Endothelial cell of umbilical vein (primary cell): Measurements from ENCODE around the gene TPT1. TPM values are rescaled to one million over a fixed set of nuclear protein-coding genes. Genes with fewer than 3 reads are reported as not detected.

Experiments used
- BruUV-seq: library from RNA; stranded (reverse); fragments of 400-500 nt; replicated peaks from 2 replicates; lab custom pipeline; 2021; lab: Mats Ljungman, UMichigan
- CTCF ChIA-PET: fragments of 300-600, 350-600 bp; sonication (Branson Sonifier 250); formaldehyde crosslinking; loops from one replicate; lab custom pipeline; 2021; ENCODE audit warnings: antibody characterized with exemption, inconsistent platforms; lab: Charles Lee
- POLR2A ChIA-PET: fragments of 300-600, 350-600 bp; sonication (Branson Sonifier 250); formaldehyde crosslinking; loops from one replicate; lab custom pipeline; 2021; ENCODE audit warnings: antibody characterized with exemption, inconsistent platforms; lab: Charles Lee
- DNase-seq: peaks from one replicate; pipeline ENCODE4 v3.0.0-alpha.2; 2011; ENCODE audit warnings: low read depth, low spot score
- FAIRE-seq: peaks from 2 replicates; lab custom pipeline; 2011; peaks lifted over from hg19 to GRCh38; lab: Jason Lieb, UNC
- H2AFZ ChIP-seq: 2 replicates; pipeline ENCODE4 v1.6.0; 2012; ENCODE audit warnings: low read depth, low read length, control low read depth, inconsistent platforms
- H3K27ac ChIP-seq: 2 replicates; pipeline ENCODE4 v1.5.1; 2011; ENCODE audit warnings: low read depth, mild to moderate bottlenecking, control low read depth, low read length, moderate library complexity; ENCODE audit not compliant: insufficient read depth
- H3K27me3 ChIP-seq, 2 experiments: 2 replicates each; pipeline versions ENCODE4 v1.6.0 to v1.6.1; 2011; ENCODE audit warnings: low read length in 2 of 2, mixed read lengths in 1 of 2; ENCODE audit not compliant: control insufficient read depth in 2 of 2, insufficient read depth in 2 of 2
- H3K36me3 ChIP-seq, 2 experiments: 2 replicates in 1 of 2; 3 replicates in 1 of 2; pipeline ENCODE4 v1.5.1; 2011; ENCODE audit warnings: low read length in 2 of 2, mild to moderate bottlenecking in 1 of 2, moderate library complexity in 1 of 2; ENCODE audit not compliant: control insufficient read depth in 2 of 2, insufficient read depth in 2 of 2; ENCODE audit errors: extremely low read depth in 1 of 2
- H3K4me1 ChIP-seq: 3 replicates; pipeline ENCODE4 v1.5.1; 2011; ENCODE audit warnings: mild to moderate bottlenecking, low read length; ENCODE audit not compliant: control insufficient read depth, insufficient read depth; ENCODE audit errors: extremely low read depth
- H3K4me2 ChIP-seq: 2 replicates; pipeline ENCODE4 v1.6.1; 2011; ENCODE audit warnings: low read length, control low read depth, mixed read lengths; ENCODE audit not compliant: insufficient read depth
- H3K4me3 ChIP-seq, 3 experiments: fragments of 200-600 bp in 1 of 3; sonication (generic), shearing (Covaris generic) in 1 of 3; replicated peaks in 1 of 3; 2 replicates each; pipeline ENCODE4 v1.5.1; 2011 to 2016; ENCODE audit warnings: control low read depth in 3 of 3, low read length in 3 of 3, mild to moderate bottlenecking in 2 of 3, inconsistent platforms in 1 of 3, low read depth in 1 of 3, moderate library complexity in 1 of 3; ENCODE audit not compliant: insufficient read depth in 1 of 3
- H3K79me2 ChIP-seq: 2 replicates; pipeline ENCODE4 v1.6.0; 2012; ENCODE audit warnings: low read length, inconsistent platforms; ENCODE audit not compliant: control insufficient read depth, insufficient read depth
- H3K9ac ChIP-seq: replicated peaks from 2 replicates; pipeline ENCODE3; 2011; ENCODE audit warnings: low read length, control low read depth; ENCODE audit not compliant: insufficient read depth; ENCODE audit errors: extremely low read depth
- H3K9me1 ChIP-seq: replicated peaks from 3 replicates; pipeline ENCODE4 v1.6.0; 2011; ENCODE audit warnings: mild to moderate bottlenecking, low read length; ENCODE audit not compliant: control insufficient read depth, insufficient read depth; ENCODE audit errors: extremely low read depth
- H3K9me3 ChIP-seq: replicated peaks from 2 replicates; pipeline ENCODE4 v1.5.1; 2012; ENCODE audit warnings: low read length, inconsistent platforms; ENCODE audit not compliant: control insufficient read depth, insufficient read depth
- H4K20me1 ChIP-seq: replicated peaks from 2 replicates; pipeline ENCODE3; 2011; ENCODE audit warnings: mild to moderate bottlenecking, low read length; ENCODE audit not compliant: control insufficient read depth, insufficient read depth; ENCODE audit errors: extremely low read depth
- CTCF ChIP-seq, 2 donors: IDR thresholded peaks; 1 replicate in 1 of 2; 2 replicates in 1 of 2; pipeline ENCODE4 v1.5.1; 2011; ENCODE audit warnings: low read length in 2 of 2, mild to moderate bottlenecking in 2 of 2, moderate library complexity in 2 of 2, control low read depth in 1 of 2, inconsistent platforms in 1 of 2, low read depth in 1 of 2; ENCODE audit not compliant: insufficient read depth in 1 of 2; ENCODE audit errors: extremely low read depth in 1 of 2
- EZH2 ChIP-seq: IDR thresholded peaks from 2 replicates; pipeline ENCODE4 v1.6.1; 2012; ENCODE audit warnings: borderline replicate concordance, low read depth, mild to moderate bottlenecking, moderate library complexity, low read length, inconsistent platforms; ENCODE audit not compliant: severe bottlenecking
- FOS ChIP-seq: IDR thresholded peaks from 2 replicates; pipeline ENCODE4 v1.6.1; 2011; ENCODE audit warnings: mild to moderate bottlenecking, low read length, moderate library complexity, borderline replicate concordance; ENCODE audit not compliant: insufficient read depth
- GATA2 ChIP-seq: IDR thresholded peaks from 2 replicates; pipeline ENCODE4 v1.7.0; 2011; ENCODE audit warnings: low read depth, mild to moderate bottlenecking, moderate library complexity, mixed read lengths, low read length; ENCODE audit not compliant: insufficient read length, insufficient read depth
- JUN ChIP-seq: IDR thresholded peaks from 2 replicates; pipeline ENCODE4 v1.6.1; 2011; ENCODE audit warnings: borderline replicate concordance, low read depth; ENCODE audit not compliant: insufficient read length, insufficient read depth
- MAX ChIP-seq: IDR thresholded peaks from 2 replicates; pipeline ENCODE4 v1.6.1; 2011; ENCODE audit not compliant: insufficient read depth, insufficient read length
- MYC ChIP-seq: IDR thresholded peaks from one replicate; pipeline ENCODE4 v1.6.1; 2011; ENCODE audit warnings: mild to moderate bottlenecking, low read depth, low read length
- POLR2A ChIP-seq: IDR thresholded peaks from 2 replicates; pipeline ENCODE4 v1.6.1; 2012; ENCODE audit warnings: low read depth, mild to moderate bottlenecking, control low read depth, low read length
- POLR2AphosphoS5 ChIP-seq: IDR thresholded peaks from 2 replicates; pipeline ENCODE4 v1.6.1; 2012; ENCODE audit warnings: low read depth, mild to moderate bottlenecking, control low read depth, low read length, moderate library complexity; ENCODE audit not compliant: insufficient read depth
- dilution Hi-C: fragments of 300-500 bp; cut with MboI; formaldehyde crosslinking; loops from one replicate; pipeline ENCODE4 v1.15.0; 2019; ENCODE audit warnings: low sequenced_read_pairs; ENCODE audit not compliant: extremely low pct_ligation_motif_present
- intact Hi-C: fragments of 100-400 bp; cut with micrococcal nuclease; formaldehyde crosslinking; loops from one replicate; pipeline ENCODE4 v1.10.0; 2022
- polyA plus RNA-seq, 4 experiments: library from polyadenylated mRNA; depleted of rRNA in 3 of 4; stranded (reverse) in 3 of 4; unstranded in 1 of 4; fragments of >200 nt; gene quantifications; 2 replicates each; pipeline versions ENCODE4 v1.2.1 to v1.2.3, GENCODE V29; 2011 to 2012; ENCODE audit warnings: missing spikeins in 1 of 4
- total RNA-seq: library from RNA; stranded (reverse); gene quantifications from 2 replicates; pipeline ENCODE4 v1.2.3, GENCODE V29; 2021

Gene TPT1
- total and polyA plus RNA-seq, 2 donors (not counting 3 experiments of a cell fraction or from before 2014, with no cell fraction given), result 2,993 to 4,330 TPM

- ChIA-PET POLR2A (no interaction called here), CTCF (interaction anchor here (0.9 to 1.8 kb wide), 3 partner anchors 14 to 415 kb away, joined by 3 to 8 read pairs (median 3); no protein-coding TSS in a partner anchor)
- dilution Hi-C loops, result no loop called here
- FAIRE-seq, result no peak
- intact Hi-C loops, result no loop called here
- Histone ChIP-seq H3K27me3 (no peaks in the 10 kb centered on the region), H3K9me3 (no peaks in the 10 kb centered on the region), H3K4me1 (peaks cover 16% of the 10 kb centered on the region), H3K9ac (no peak overlapping the region), H3K79me2 (no peaks in the 10 kb centered on the region), H3K4me3 (no peak overlapping the region), H3K36me3 (no peaks in the 10 kb centered on the region), H3K27ac (no peak overlapping the region), H3K9me1 (no peaks in the 10 kb centered on the region), H2AFZ (no peak overlapping the region), H3K4me2 (no peak overlapping the region), H4K20me1 (peaks cover 2% of the 10 kb centered on the region)
- no TSS peak for BruUV-seq
- TF ChIP-seq POLR2A, result no peak
- TF ChIP-seq GATA2, result no peak
- TF ChIP-seq JUN, result no peak
- peak; percentile 34 for DNase-seq
These were observed 45.4 kb downstream of the TPT1 start for GRCh38 chr13:45295536-45295935.

GRCh38 chr13:45292176-45292575 is 48.8 kb downstream of the TPT1 start:
- peaks cover 16% of the 10 kb centered on the region for H3K4me1 ChIP-seq
- FAIRE-seq (peak; percentile 53), DNase-seq (no peak)
- H4K20me1 ChIP-seq, result peaks cover 2% of the 10 kb centered on the region
- ChIA-PET POLR2A (no interaction called here), CTCF (interaction anchor here (0.9 to 3.6 kb wide), 6 partner anchors 8 to 245 kb away, joined by 3 to 18 read pairs (median 4); no protein-coding TSS in a partner anchor)
- TF ChIP-seq MAX, result no peak
- TF ChIP-seq CTCF (IDR thresholded peaks at IDR 0.05; ENCODE audit: extremely low read depth in 1 of 2, insufficient read depth in 1 of 2, low read depth in 1 of 2, low read length in 2 of 2), result no peak
- no peak for TF ChIP-seq GATA2
- TF ChIP-seq POLR2A, result no peak
- no peak for TF ChIP-seq FOS
- no peak for TF ChIP-seq MYC
- TF ChIP-seq POLR2AphosphoS5, result no peak
- TF ChIP-seq JUN, result no peak
- TF ChIP-seq EZH2, result no peak
- H3K79me2 ChIP-seq, result no peaks in the 10 kb centered on the region
- no peaks in the 10 kb centered on the region for H3K36me3 ChIP-seq
- H3K27me3 ChIP-seq, result no peaks in the 10 kb centered on the region
- H3K4me3 ChIP-seq, result no peak overlapping the region
- H3K9ac ChIP-seq, result no peak overlapping the region
- no peaks in the 10 kb centered on the region for H3K9me1 ChIP-seq
- no TSS peak for BruUV-seq
- intact Hi-C loops (no loop called here), dilution Hi-C loops (no loop called here)
- H2AFZ ChIP-seq, result no peak overlapping the region
- H3K9me3 ChIP-seq, result no peaks in the 10 kb centered on the region
- H3K27ac ChIP-seq, result no peak overlapping the region
- H3K4me2 ChIP-seq, result no peak overlapping the region
